HEK293 (cell line): ENCODE data around the gene TIMM50.

Source experiments
- KLF10 ChIP-seq: fragments of 450-650 bp; IDR thresholded peaks from 2 replicates; pipeline ENCODE4 v1.5.1; 2018; ENCODE audit warnings: missing biosample characterization, mild to moderate bottlenecking, missing genetic modification characterization
- ZNF510 ChIP-seq: fragments of 450-650 bp; formaldehyde crosslinking; IDR thresholded peaks from 2 replicates; pipeline ENCODE4 v1.5.1; 2018; ENCODE audit warnings: mild to moderate bottlenecking, missing genetic modification characterization, missing biosample characterization; ENCODE audit not compliant: insufficient replicate concordance

DNA sequence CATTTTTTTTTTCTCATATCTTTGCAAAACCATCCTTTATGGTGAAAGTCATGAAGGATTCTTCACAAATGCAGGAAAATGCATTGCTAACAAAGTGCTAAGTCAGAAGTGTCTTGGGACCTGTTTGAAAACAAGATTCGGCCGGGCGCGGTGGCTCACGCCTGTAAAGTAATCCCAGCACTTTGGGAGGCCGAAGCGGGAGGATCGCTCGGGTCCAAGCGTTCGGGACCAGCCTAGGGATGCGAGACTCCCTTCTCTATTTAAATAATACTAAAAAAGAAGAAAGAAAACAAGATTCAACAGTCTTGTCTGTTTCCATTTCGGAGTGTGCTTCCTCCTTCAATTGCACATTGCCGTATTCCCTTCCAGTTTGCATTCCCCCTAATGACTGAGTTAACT lies 51.2 kb downstream of the TIMM50 start:
- TF ChIP-seq ZNF510 (tag by site-specific recombination) (no peak), KLF10 (tag by site-specific recombination) (no peak)
